Testis (tissue), 3 donors: Measurements from ENCODE around the gene PYGB. TPM values are rescaled to one million over a fixed set of nuclear protein-coding genes. Genes with fewer than 3 reads are reported as not detected.

Experiments used
- DNase-seq: peaks from one replicate; pipeline ENCODE4 v3.0.0-alpha.2; 2019
- H3K27ac ChIP-seq, 2 donors: fragments of 200-600 bp; sonication (generic); one replicate each; pipeline ENCODE4 v1.5.1; 2019
- H3K27me3 ChIP-seq: fragments of 200-600 bp; sonication (generic); one replicate; pipeline ENCODE4 v1.5.1; 2019
- H3K36me3 ChIP-seq: fragments of 200-600 bp; sonication (generic); one replicate; pipeline ENCODE4 v1.5.1; 2017; ENCODE audit warnings: low read depth; ENCODE audit errors: missing control alignments
- H3K4me1 ChIP-seq: fragments of 200-600 bp; sonication (generic); one replicate; pipeline ENCODE4 v1.5.1; 2019
- H3K4me3 ChIP-seq, 2 donors: fragments of 200-600 bp; sonication (generic); one replicate each; pipeline ENCODE4 v1.5.1; 2017 to 2019
- H3K9me3 ChIP-seq: fragments of 200-600 bp; sonication (generic); one replicate; pipeline ENCODE4 v1.5.1; 2017
- CTCF ChIP-seq, 3 experiments: fragments of 450-650 bp in 2 of 3; fragments of 200-600 bp in 1 of 3; sonication (generic) in 1 of 3; IDR thresholded peaks; one replicate each; pipeline ENCODE4 v1.5.1; 2016 to 2019; ENCODE audit warnings: antibody characterized with exemption in 3 of 3, mild to moderate bottlenecking in 2 of 3, moderate library complexity in 1 of 3
- POLR2A ChIP-seq: fragments of 450-650 bp; IDR thresholded peaks from one replicate; pipeline ENCODE4 v1.6.1; 2017; ENCODE audit warnings: antibody characterized with exemption, mild to moderate bottlenecking, moderate library complexity
- whole genome bisulfite sequencing, 2 donors: methylation state at CpG; one replicate each; pipeline ENCODE4 v1.1.5; 2018; 5-methylcytosine and 5-hydroxymethylcytosine counted together
- intact Hi-C: fragments of 100-400 bp; cut with DNase I; formaldehyde crosslinking; loops from one replicate; pipeline ENCODE4 v1.15.1; 2023; ENCODE audit warnings: low total_unique reads
- polyA plus RNA-seq: library from polyadenylated mRNA; stranded (reverse); fragments of 350-450 nt; fragmentation: Illumina TruSeq; extraction: RNeasy Lipid Tissue Mini Kit (QIAGEN cat#74804); gene quantifications from one replicate; pipeline ENCODE4 v1.2.3, GENCODE V29; 2014; ENCODE audit warnings: low read depth, low replicate concordance; ENCODE audit not compliant: insufficient read depth
- total RNA-seq, 2 donors: library from RNA; depleted of rRNA; stranded (reverse); fragments of >200 nt; gene quantifications; one replicate each; pipeline ENCODE4 v1.2.3, GENCODE V29; 2016

PYGB gene
- total and polyA plus RNA-seq, 3 donors from 2014 or later = 50.8 to 91.5 (median 91.5) TPM

DNA sequence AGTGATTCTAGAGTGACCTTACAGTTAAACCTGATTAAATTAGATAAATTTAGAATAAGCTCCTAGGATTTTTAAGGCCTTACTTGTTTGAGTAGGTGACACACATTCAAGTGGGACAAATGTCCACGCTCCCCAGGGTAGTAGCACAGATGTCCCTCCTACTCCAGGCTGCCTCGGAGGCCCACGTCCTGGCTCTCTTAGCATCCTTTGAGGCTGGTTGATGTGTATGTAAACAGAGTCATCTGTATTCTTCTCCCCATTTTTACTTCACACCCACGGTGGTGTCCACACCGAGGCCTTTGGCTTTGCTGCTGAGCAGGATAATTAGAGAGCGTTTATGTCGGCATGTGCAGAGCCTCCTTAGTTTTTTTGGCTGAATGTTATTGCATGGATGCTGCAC, 36.6 kb upstream of the PYGB start:
- TF ChIP-seq CTCF (IDR thresholded peaks at IDR 0.05) = no peak
- no peak for TF ChIP-seq POLR2A
- intact Hi-C loops = no loop called here
- no peak overlapping the region for H3K4me3 ChIP-seq
- peaks cover 13% of the 10 kb centered on the region for H3K4me1 ChIP-seq
- no peaks in the 10 kb centered on the region for H3K27me3 ChIP-seq
- H3K36me3 ChIP-seq = no peaks in the 10 kb centered on the region
- H3K9me3 ChIP-seq = no peaks in the 10 kb centered on the region
- H3K27ac ChIP-seq = no peak overlapping the region
- DNase-seq = no peak
- WGBS, 2 donors = 75 to 82% methylated on average over 7 of the region's 7 CpGs

GRCh38 chr20:25212242-25212641, 35.6 kb upstream of the PYGB start:
- Histone ChIP-seq H3K4me1 (peaks cover 11% of the 10 kb centered on the region), H3K9me3 (no peaks in the 10 kb centered on the region), H3K4me3 (no peak overlapping the region), H3K27ac (no peak overlapping the region), H3K36me3 (no peaks in the 10 kb centered on the region), H3K27me3 (no peaks in the 10 kb centered on the region)
- intact Hi-C loops = no loop called here
- no peak for DNase-seq
- TF ChIP-seq CTCF (IDR thresholded peaks at IDR 0.05) (no peak), POLR2A (no peak)
- WGBS, 2 donors = 84% methylated on average over 4 to 5 of the region's 5 CpGs

DNA sequence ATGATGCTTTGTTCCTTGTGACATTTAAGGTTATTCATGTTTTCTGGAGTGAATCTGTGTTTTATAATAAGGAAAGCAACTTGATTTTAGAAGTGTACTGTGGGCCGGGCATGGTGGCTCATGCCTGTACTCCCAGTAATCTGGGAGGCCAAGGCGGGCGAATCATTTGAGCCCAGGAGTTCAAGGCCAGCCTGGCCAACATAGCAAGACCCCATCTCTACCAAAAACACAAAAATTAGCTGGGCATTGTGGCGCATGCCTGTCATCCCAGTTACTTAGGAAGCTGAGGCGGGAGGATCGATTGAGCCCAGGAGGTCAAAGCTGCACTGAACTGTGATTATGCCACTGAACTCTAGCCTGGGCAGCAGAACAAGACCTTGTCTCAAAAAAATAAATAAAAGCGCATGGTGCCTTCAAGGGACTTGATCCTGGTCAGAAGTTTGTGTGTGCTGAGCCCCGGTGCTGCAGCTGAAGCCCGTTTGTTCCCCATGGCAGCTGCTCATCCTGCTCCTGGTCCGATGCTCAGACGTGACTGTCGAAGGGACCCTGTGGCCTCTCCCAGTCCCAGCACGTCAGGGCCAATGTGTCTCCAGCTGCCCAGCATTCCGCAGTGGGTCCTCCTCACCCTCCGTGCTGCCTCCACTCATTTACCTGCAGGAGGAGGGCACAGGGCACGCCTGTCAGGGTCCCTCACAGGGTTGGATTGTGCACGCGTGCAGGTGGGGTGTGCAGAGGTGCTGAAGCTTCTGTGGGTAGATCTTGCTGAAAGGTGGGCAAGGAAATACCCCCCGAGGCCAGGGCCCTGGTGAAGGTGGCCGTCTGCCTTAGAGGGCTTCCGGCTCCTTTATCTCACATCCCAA, 34.1 kb upstream of the PYGB start:
- no peaks in the 10 kb centered on the region for H3K9me3 ChIP-seq
- 93 to 95% methylated on average over 21 of the region's 21 CpGs for WGBS, 2 donors
- no peaks in the 10 kb centered on the region for H3K36me3 ChIP-seq
- no peak for DNase-seq
- no peak for TF ChIP-seq CTCF (IDR thresholded peaks at IDR 0.05)
- no peak for TF ChIP-seq POLR2A
- peaks cover 7% of the 10 kb centered on the region for H3K4me1 ChIP-seq
- H3K4me3 ChIP-seq = no peak overlapping the region
- no peaks in the 10 kb centered on the region for H3K27me3 ChIP-seq
- intact Hi-C loops = no loop called here
- H3K27ac ChIP-seq = no peak overlapping the region

GRCh38 chr20:25214426-25214790, 33.5 kb upstream of the PYGB start:
- Histone ChIP-seq H3K4me1 (peaks cover 13% of the 10 kb centered on the region), H3K9me3 (no peaks in the 10 kb centered on the region), H3K36me3 (no peaks in the 10 kb centered on the region), H3K4me3 (no peak overlapping the region), H3K27me3 (no peaks in the 10 kb centered on the region), H3K27ac (no peak overlapping the region)
- 75 to 84% methylated on average over 7 of the region's 7 CpGs for WGBS, 2 donors
- TF ChIP-seq POLR2A = no peak
- no peak for TF ChIP-seq CTCF (IDR thresholded peaks at IDR 0.05)
- DNase-seq = no peak
- intact Hi-C loops = no loop called here

GRCh38 chr20:25214819-25215218, 33.1 kb upstream of the PYGB start:
- Histone ChIP-seq H3K9me3 (no peaks in the 10 kb centered on the region), H3K4me3 (no peak overlapping the region), H3K36me3 (no peaks in the 10 kb centered on the region), H3K27ac (no peak overlapping the region), H3K27me3 (no peaks in the 10 kb centered on the region), H3K4me1 (peaks cover 16% of the 10 kb centered on the region)
- intact Hi-C loops = no loop called here
- 88 to 95% methylated on average over 7 of the region's 7 CpGs for WGBS, 2 donors
- DNase-seq = no peak
- TF ChIP-seq POLR2A (no peak), CTCF (IDR thresholded peaks at IDR 0.05) (no peak)
